Left kidney (tissue), 2 donors: ENCODE data around the gene P2RY11. TPM values are rescaled to one million over a fixed set of nuclear protein-coding genes. Genes with fewer than 3 reads are reported as not detected.

Source experiments
- DNase-seq: peaks from one replicate; pipeline ENCODE4 v3.0.0-alpha.2; 2013
- polyA plus RNA-seq: library from polyadenylated mRNA; unstranded; fragments of 120-200 nt; gene quantifications from one replicate; pipeline ENCODE4 v1.2.1, GENCODE V29; 2013; ENCODE audit not compliant: insufficient read length

The P2RY11 gene
- polyA plus RNA-seq, 1 donor: 12.7 TPM

- DNase-seq: no peak
Observed at GRCh38 chr19:10139952-10140351, 28.5 kb downstream of the P2RY11 start.

- DNase-seq: no peak
Observed at GRCh38 chr19:10141479-10141878, 30.0 kb downstream of the P2RY11 start.

GRCh38 chr19:10141973-10142372 is 30.5 kb downstream of the P2RY11 start:
- DNase-seq: no peak

- no peak for DNase-seq
Observed at GRCh38 chr19:10142701-10143375, 31.3 kb downstream of the P2RY11 start.

GRCh38 chr19:10143681-10144080 is 32.2 kb downstream of the P2RY11 start:
- no peak for DNase-seq

GRCh38 chr19:10144361-10144760 is 32.9 kb downstream of the P2RY11 start:
- no peak for DNase-seq

GRCh38 chr19:10145031-10145430 is 33.5 kb downstream of the P2RY11 start:
- DNase-seq: no peak

- DNase-seq: no peak
Observed at GRCh38 chr19:10146142-10146541, 34.6 kb downstream of the P2RY11 start.

GRCh38 chr19:10149427-10149826 is 37.9 kb downstream of the P2RY11 start:
- DNase-seq: no peak

GRCh38 chr19:10151521-10151920 is 40.0 kb downstream of the P2RY11 start:
- DNase-seq: no peak

- DNase-seq: no peak
Observed at GRCh38 chr19:10152100-10152499, 40.6 kb downstream of the P2RY11 start.

- DNase-seq: no peak
Observed at GRCh38 chr19:10155839-10156238, 44.3 kb downstream of the P2RY11 start.

GRCh38 chr19:10158071-10158470 is 46.6 kb downstream of the P2RY11 start:
- DNase-seq: no peak

- DNase-seq: no peak
Observed at GRCh38 chr19:10158485-10158884, 47.0 kb downstream of the P2RY11 start.

- DNase-seq: no peak
Observed at GRCh38 chr19:10159610-10160009, 48.1 kb downstream of the P2RY11 start.

GRCh38 chr19:10163536-10163935 is 52.0 kb downstream of the P2RY11 start:
- DNase-seq: no peak

Other genes with a start within 250 kb of the P2RY11 start
- gene OLFM2, start 175.2 kb upstream of the P2RY11 start, polyA plus RNA-seq: 18.9 TPM
- 0.71 TPM for gene COL5A3, start 101.2 kb upstream of the P2RY11 start, polyA plus RNA-seq
- gene RDH8, start 98.2 kb upstream of the P2RY11 start, polyA plus RNA-seq: 0.40 TPM
- gene SHFL, start 25.4 kb upstream of the P2RY11 start, polyA plus RNA-seq: 23.2 TPM
- gene ANGPTL6, start 9.0 kb upstream of the P2RY11 start, polyA plus RNA-seq: 1.4 TPM
- gene PPAN, start 5.3 kb upstream of the P2RY11 start, polyA plus RNA-seq: 28.4 TPM
- gene EIF3G, start 8.2 kb downstream of the P2RY11 start, polyA plus RNA-seq: 201 TPM
- 160 TPM for gene DNMT1, start 83.3 kb downstream of the P2RY11 start, polyA plus RNA-seq
- 11.9 TPM for gene S1PR2, start 119.6 kb downstream of the P2RY11 start, polyA plus RNA-seq
- gene MRPL4, start 140.5 kb downstream of the P2RY11 start, polyA plus RNA-seq: 34.2 TPM
- 4.7 TPM for gene ICAM1, start 159.4 kb downstream of the P2RY11 start, polyA plus RNA-seq
- 0.37 TPM for gene ICAM4, start 175.3 kb downstream of the P2RY11 start, polyA plus RNA-seq
- gene ICAM5, start 178.3 kb downstream of the P2RY11 start, polyA plus RNA-seq: 0.08 TPM
- gene ZGLP1, start 198.1 kb downstream of the P2RY11 start, polyA plus RNA-seq: 7.1 TPM
- 14.3 TPM for gene FDX2, start 204.3 kb downstream of the P2RY11 start, polyA plus RNA-seq
- 25.4 TPM for gene RAVER1, start 221.8 kb downstream of the P2RY11 start, polyA plus RNA-seq
- 8.1 TPM for gene ICAM3, start 227.9 kb downstream of the P2RY11 start, polyA plus RNA-seq